GM12801 (cell line): Measurements from ENCODE around the gene ADK.

Source experiments
- TF ChIP-seq, protein P1 (sequence below): IDR thresholded peaks from one replicate; pipeline ENCODE4 v1.5.1; 2011; ENCODE audit warnings: control low read depth; ENCODE audit not compliant: insufficient read length; ENCODE audit errors: extremely low read depth

The ADK gene

DNA sequence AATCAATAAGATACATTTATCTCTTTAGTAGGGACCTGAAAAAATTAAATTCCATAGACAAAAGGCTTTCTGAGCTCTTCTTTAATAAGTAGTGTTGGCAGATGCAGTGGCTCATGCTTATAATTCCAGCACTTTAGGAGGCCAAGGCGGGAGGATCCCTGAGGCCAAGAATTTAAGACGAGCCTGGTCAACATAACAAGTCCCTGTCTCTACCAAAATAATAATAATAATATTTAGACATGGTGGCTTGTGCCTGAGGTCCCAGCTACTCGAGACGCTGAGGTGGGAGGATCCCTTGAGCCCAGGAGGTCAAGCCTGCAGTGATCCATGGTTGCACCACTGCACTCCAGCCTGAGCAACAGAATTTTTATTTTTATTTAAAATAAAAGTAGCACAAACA lies 280.8 kb downstream of the ADK start:
- TF ChIP-seq, protein P1, sequence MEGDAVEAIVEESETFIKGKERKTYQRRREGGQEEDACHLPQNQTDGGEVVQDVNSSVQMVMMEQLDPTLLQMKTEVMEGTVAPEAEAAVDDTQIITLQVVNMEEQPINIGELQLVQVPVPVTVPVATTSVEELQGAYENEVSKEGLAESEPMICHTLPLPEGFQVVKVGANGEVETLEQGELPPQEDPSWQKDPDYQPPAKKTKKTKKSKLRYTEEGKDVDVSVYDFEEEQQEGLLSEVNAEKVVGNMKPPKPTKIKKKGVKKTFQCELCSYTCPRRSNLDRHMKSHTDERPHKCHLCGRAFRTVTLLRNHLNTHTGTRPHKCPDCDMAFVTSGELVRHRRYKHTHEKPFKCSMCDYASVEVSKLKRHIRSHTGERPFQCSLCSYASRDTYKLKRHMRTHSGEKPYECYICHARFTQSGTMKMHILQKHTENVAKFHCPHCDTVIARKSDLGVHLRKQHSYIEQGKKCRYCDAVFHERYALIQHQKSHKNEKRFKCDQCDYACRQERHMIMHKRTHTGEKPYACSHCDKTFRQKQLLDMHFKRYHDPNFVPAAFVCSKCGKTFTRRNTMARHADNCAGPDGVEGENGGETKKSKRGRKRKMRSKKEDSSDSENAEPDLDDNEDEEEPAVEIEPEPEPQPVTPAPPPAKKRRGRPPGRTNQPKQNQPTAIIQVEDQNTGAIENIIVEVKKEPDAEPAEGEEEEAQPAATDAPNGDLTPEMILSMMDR, result no peak

DNA sequence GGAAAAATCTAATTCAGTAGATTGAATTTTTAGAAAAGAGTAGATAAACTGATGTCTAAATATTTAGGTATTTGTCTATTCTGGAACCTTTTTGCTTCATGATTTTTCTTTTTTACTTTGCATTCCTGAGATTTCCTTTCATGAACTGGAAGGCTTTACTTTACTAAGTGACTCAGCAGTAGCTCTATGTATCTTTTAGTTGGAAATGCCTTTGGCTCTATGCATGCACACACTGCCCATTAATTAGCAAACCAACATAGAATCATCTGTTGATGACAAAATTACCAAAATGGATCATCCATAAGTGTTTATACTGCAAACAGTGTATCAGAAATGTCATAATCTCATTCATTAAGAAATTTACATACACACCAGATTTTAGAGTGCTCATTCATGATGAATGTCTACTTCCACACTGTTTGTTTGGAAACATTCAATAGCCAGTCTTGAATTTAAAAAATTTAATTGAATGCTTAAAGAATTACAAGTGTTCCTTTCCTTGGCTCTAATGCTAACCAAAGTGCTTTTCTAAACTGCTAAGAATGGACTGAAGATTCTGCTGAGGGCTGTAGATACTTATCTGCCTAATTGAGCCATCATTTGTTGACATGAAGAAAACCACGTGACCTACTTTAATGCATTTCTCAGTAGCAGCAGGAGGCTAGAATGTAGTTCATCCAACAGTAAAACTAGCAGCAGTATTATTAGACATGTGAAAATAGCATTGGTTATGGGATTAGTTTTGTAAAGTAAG lies 282.0 kb downstream of the ADK start:
- TF ChIP-seq, protein P1, result no peak

DNA sequence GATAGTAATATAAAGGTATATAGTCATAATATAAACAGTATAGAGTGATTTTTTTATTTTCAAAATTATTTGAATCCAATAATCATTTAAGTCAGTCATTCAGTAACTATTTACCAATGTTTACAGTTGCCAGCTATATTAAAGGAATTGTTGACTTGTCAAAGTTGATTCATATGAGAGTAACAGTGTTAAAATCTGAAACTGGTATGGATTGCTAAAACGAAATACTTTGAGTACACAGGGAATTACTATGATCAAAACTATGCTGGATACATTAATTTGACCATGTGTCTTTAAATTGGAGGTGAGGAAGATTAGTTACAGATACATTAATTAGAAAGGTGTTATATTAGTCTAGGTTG lies 282.6 kb downstream of the ADK start:
- TF ChIP-seq, protein P1, result no peak

DNA sequence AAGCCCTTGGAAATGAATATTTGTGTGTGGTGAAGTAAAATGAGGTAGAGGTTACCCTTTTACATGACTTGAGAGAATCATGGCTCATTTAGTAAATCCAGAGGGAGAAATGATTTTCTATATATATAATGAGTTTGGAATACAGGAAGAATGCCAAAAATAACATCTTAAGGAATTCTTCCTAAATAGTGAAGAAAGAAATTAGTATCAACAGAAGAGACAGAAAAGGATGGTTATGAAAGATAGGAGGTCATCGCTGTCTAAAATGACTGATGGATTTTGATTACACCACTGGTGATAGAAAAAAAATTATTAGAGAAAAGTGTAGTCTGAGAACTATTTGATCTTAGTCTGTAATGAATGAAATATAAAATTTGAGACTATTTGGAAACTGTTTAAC lies 283.0 kb downstream of the ADK start:
- TF ChIP-seq, protein P1, result no peak

DNA sequence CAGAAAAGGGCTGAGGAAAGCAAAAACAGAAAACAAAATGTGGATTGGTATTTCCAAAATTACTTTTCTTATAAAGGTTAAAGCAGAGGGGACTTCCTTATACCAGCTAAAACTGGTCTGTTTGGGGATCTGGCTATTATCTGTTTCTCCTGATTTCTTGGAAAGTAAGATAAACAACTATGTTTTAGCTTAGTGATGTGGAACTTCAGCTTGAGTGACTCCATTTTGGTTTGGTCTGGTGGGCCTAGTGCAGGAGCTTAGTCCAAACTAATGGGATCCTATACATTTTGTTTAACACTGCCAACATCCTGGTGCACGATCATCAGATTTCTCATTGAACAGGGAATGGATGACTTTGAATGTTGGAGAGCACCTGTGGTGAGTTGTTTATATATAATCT lies 283.5 kb downstream of the ADK start:
- TF ChIP-seq, protein P1, result no peak

DNA sequence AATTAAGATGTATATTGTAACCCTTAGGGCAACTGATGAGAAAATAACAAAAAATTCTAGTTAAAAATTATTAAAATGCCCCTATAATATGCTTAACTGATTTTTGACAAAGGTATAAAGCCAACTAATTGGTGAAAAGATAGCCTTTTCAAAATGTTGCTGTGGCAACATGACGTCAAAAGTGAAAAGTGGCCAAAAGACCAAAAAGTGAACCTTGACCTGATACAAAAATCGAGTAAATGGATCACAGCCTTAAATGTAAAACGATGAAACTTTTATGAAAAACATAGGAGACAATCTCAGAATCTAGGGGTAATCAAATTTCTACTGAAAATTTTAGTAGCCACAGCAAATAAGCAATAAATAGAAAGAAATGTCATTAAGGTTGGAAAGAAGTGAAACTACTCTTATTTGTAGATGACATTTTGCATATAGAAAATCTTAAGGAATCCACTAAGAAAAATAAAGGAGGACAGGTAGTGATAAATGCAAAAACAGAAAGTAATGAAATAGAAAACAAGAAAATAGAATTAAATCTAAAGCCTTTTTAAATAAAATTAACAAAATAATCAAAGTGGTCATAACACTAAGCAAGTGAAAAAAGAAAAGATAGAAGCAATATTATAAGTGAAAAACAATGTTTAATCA lies 285.6 kb downstream of the ADK start:
- TF ChIP-seq, protein P1, result no peak

DNA sequence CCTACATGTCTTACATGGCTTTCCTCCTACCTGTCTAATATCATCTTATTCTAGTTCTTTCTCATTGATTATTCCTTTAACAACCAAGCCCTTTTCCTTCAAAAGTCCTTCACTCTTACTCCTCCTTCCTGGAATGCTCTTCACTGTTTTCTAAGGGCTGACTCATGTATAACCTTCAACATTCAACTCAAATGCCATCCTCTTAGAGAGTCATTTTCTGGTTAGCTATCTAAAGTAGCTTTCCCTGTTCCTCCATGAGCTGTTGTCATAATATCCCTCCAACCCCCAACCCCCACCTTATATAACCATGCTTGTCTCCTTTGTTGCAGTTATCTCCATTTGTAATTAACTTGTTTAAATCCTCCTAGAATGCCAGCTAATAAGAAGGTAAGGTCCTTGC lies 286.8 kb downstream of the ADK start:
- TF ChIP-seq, protein P1, result no peak
